Kidney tubule cell (primary cell): Measurements from ENCODE around the gene UNKL.
"Not testable (repeated sequence)": the region's sequence is repeated elsewhere in the genome, so short reads cannot be mapped to it uniquely, and the experiment has no call there.

Experiments
- DNase-seq: peaks from one replicate; pipeline ENCODE4 v3.0.0-alpha.2; 2018; ENCODE audit warnings: low spot score

The UNKL gene

DNA sequence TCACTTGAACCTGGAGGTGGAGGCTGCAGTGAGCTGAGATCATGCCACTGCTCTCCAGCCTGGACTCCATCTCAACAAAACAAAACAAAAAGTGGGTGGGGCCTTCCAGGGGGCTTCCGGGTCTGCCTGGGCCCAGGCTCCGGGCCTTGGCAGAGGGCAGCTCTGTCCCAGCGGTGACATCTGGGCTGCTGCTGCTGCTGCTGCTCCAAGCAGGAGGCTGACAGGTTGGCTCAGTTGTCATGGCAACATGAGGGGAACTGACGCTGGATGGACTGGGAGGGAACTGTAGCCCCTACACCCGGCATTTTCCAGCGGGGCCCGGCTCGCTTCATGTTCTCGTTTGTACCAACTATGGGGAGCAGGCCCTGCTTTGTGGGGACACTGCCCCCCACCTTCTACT lies 77.0 kb downstream of the UNKL start:
- DNase-seq, result no peak

DNA sequence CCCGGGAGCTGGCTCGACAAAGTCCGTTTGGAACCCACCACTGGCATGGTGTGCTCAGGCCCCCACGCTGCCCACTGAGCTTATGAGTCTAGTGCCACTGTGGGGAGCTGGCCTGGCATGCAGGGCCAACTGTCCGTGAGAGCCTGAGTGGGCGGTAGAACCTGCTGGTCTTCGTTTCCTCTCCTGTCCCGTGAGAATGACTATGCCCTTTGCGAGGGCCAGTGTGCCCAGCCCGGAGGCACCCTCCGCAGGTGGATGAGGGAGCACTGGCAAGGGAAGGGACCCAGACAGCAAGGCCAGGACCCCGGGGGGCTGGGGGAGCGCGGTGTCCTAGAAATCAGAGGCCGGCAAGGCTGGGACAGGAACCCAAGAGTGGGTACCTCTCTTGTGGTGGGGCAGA lies 77.9 kb downstream of the UNKL start:
- DNase-seq, result no peak

DNA sequence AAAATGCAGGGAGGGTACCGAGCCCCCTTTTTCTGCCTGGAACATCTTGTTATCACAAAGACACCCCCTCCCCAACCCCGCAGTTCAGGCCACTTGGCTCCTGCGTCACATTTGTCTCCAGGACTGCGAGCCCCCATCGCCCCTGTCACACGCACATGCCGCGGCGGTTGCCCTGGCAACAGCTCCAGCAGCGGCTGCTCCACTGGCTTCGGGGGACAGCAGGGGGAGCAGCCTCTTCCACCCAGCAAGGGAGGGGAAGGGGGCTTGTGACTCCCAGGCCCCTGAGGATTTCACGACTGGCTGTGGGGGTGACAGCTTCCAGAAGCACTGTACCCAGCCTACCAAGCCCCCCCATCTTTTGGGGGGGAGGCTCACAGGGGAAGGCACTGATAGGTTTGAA lies 78.5 kb downstream of the UNKL start:
- no peak for DNase-seq

DNA sequence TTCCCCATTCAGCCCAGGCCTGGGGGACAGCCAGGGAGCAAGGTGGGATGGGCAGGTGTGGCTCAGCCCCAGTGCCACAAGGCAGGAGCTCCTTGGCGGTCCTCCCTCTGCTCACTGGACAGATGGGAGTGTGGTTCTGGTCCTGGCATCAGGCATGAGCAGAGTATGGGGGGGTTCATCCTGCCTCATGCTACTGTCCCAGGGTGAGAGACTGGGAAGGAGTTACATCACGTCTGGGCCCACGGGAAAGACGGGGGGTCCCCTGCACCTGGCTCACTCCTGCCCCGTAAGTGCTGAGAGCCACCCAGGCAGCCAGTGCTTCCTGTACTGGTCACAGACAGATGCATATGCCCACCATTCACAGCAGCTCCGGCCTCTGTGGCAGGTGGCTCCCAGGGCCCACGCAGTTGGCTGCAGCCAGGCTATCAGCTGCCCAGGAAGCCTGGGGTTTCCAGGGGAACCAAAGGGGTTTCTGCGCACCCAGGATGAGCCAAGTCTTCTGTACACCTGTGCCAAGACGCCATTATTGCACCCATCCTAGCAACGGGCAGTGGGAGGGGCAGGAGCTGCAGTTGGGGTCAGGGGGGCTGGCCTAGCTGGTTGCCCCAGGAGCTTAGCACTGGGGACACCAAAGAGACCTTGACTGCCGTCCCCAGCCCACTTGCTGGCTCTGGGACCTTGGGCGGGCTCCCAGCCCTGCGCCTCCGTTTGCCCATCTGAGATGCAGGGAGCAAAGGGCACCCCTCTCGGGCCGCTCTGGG lies 79.1 kb downstream of the UNKL start:
- DNase-seq, result no peak

DNA sequence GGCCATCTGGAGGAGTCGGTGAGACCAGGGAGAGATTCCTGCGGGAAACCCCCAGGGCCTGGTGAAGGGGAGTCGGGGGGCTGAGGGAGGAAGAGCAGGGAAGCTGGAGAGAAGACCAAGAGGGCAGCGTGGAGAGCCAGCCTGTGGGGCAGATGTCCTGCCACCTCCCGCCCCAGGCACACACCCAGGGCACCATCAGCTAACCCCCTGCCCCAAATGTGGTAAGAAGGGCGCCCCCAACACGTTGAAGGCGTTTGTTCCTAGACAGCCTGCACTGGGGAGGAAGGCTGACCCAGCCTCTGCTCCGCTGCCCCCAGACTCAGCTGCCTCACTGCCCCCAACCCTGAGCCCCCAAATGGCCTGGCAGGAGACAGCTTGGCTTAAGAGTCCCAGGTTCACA lies 79.8 kb downstream of the UNKL start:
- DNase-seq, result no peak

DNA sequence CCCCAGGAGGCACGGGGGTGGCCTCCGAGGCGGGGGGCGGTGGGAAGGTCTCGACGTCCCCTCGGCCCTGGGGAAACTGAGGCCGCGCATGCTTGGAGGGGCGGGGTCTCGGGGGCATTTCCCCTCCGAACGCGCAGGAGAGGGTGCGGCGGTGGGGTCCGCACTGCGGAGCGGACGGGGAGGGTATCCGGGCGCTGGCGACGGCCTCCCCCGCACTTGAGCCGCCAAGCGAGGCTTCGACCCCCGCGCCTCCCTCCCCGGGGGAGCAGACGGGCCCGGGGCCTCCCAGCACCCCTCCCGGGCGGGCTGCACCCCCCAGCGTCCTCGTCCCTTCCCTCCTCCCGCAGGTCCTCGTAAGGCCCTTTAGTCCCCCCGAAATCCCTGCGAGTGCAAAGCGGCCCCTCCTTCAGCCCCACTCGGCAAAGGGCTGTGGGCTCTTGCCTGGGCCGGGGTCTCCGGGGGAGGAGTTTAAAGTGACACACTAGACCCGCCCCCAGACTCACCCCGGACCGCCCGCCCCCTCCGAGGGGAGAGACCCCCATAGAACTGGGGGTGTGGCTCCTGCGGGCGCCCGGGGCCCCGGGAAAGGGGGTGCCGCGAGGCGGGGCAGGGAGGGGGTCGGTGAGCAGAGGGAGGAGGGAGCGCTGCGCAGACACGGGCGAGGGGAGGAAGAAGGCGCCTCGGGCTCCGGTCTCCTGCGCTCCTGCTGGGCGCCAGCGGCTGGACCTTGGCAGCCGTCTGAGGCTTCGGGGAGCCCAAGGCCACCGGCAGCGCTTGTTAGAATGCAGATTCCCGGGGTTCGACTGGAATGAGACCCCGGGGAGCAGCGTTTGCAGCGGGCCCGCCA lies 80.4 kb downstream of the UNKL start:
- no peak for DNase-seq

DNA sequence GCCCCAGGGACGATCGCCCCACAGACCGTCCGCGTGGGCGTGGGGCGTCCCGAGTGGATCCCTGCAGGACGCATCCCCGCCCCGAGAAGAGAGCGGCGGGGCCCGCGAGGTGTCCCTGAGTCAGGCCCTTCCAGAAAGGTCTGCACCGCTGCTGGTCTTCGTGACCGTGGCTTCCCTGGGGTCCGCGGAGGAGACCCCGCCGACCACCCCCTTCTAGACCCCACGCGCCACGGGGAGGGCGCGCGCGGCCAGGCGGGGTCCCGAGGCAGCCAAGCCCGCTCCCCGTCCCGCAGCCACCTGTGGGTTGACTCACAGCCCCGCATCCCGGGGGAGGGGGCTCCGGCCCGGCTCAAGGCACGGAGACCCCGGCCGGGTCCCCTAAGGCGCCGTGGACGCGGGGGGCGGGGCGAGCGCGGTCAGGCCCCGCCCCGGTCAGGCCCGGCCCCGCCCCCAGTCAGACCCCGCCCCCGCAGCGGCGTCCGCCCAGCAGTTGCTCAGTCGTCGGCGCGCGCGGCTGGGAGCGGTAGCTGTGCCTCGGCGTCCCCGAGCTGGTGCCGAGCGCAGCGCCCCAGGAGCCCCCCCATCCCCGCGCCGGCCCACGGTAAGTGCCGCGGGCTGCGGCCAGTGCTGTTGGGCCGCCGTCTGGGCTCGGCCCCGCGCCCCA lies 81.2 kb downstream of the UNKL start, which contains the start of gene BAIAP3:
Gene BAIAP3 (plus strand): TSS at position 497 of the 664 bp plus-strand sequence. CDS start 4,905 bp downstream, outside the sequence.
- peak; percentile 34 for DNase-seq

DNA sequence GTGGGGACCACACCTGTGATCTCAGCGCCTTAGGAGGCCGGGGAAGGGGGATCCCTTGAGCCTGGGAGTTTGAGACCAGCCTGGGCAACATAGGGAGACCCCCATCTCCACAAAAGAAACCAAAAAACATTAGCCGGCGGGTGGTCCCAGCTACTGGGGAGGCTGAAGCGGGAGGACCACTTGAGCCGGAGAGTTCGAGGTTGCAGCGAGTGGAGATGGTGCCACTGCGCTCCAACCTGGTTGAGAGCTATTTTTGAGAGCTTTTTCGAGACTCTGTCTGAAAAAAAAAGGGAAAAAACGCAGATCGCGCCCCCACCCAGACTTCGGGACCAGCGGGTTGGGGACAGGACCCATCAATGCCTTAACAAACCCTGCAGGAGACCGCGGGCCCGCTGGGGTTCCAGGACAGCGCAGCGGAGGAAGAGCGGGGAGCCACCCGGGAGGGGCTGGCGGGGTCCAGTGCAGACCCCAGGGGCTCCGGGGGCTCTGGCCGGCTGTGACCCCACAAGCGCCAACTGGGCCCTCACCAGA lies 81.8 kb downstream of the UNKL start:
- DNase-seq, result no peak

DNA sequence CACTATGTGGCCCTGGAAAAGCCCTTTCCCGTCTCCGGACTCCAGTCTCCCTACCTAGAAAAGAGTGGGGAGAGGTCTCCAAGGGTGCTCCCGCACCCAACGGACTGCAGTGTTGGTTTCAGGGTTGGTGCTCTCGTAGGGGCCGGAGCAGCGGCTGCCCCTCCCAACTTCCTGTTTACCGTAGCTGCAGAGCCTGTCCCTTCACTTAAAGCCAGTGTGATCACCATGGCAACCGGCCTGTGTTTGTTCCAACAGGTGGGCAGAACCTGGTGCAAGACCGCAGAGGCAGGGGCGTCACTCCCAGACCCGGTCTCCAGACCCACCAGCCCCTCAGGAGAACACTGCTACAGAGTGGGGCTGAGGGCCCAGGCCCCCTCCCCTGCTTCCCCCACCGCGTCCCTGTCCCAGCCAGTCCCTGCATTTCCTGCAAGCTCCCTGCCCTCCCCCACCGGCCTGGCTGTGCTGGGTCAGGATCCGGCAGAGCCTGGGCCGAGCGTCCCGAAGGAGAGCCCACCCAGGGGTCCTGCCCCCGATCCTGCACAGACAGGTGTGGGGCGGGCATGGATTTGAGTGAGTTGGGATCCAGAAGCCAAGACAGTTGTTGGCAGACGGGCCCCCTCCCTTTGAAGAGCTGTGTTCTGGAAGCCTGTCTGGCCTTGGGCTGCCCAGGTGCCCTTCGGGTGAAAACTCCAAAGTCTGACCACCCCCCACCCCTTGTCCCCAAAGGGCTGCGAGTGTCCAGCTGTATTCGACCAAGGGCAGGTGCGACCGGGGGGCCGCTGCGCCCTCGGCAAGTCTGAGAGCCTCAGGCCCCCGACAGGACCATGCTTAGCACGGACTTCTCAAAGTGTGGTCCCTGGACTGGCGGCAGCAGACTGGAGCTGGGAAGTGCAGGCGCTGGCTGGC lies 82.5 kb downstream of the UNKL start:
- peak; percentile 87 for DNase-seq

DNA sequence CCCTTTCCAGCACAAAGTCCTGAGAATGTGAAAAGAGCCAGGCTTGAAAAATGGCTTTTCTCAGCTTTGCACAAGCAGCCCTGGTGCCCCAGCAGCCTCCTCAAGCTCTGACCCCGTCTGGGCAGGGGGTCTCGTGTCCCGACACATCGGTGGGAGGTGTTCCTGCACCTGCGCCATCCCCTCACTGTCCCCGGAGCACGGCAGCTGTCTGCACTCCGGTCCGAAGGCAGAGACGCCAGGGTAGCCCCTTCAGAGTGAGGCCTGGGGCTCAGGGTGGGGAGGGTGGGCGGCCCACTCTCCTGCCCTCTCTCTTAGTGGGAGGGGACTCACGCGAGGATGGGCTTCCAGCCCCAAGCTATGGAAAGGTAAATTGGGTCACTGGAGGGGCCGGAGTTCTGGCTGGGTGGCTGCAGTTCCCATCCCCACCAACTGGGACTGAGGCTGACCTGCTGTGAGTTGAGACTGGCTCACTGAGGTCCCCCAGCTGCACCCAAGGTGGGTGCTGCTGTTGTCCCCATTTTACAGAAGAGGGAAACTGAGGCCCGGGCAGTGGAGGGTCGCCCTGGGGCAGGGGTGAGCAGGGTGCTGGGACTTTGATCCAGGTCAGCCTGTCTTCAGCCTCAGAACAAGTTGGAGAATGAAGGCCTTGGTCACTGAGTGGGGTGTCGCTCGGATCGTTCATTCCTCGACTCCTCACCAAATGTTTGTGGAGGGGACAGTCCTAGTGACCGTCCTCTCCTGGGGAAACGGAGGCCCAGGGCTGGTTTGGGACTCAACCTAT lies 83.4 kb downstream of the UNKL start:
- DNase-seq, result no peak

DNA sequence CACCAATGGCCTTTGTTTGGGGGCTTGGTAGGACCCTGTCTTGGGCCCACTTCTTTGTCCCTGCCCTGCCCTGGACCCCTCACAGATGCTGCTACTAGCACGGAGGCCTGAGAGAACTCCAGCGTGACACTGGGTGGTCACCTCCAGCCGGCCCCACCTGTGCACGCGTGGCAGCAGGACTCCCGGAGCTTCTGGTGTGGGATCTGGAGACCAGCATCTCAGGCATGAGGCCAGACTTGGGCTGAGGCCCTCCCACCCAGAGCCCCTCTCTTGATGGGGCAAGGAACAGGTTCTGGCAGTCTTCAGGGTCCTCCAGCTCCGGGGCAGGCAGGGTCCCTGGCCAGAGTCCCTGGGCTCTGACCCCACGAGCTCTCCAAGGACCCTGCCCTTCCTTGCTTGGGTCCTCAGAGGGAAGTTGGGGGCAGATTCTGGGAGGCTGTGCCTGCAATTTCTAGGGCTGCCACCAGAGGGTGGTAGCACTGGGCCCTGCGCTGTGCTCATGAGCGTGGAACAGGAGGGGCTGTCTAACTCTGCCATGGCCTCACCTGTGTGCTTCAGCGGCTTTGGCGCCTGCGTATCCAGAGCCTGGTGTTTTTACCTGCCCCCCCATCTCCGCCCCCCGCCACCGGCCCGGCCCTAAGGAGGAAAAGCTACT lies 84.1 kb downstream of the UNKL start:
- DNase-seq, result no peak

DNA sequence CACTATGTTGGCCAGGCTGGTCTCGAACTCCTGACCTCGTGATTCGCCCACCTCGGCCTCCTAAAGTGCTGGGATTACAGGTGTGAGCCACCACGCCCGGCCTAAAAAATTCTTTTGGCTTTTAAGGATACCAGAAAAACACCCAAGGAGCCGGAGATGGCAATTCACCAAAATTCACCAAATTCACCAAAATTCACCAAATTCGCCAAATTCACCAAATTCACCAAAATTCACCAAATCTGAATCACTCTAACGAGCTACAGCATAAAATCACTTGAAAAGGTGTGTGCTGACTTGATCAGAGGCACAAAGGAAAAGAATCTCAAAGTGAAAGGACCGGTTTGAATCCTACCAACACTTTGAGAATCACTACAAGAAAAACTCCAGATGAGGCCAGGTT lies 85.5 kb downstream of the UNKL start:
- DNase-seq, result not testable (repeated sequence)

DNA sequence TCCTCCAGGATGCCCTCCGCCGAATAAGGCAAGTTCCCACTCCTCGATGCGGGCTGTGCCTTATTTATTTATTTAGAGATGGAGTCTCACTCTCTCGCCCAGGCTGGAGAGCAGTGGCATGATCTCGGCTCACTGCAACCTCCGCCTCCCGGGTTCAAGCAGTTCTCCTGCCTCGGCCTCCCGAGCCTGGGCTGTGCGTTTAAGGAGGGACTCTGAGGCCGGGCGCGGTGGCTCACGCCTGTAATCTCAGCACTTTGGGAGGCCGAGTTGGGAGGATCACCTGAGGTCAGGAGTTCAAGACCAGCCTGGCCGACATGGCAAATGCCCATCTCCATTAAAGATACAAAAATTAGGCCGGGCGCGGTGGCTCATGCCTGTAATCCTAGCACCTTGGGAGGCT lies 86.4 kb downstream of the UNKL start:
- not testable (repeated sequence) for DNase-seq

DNA sequence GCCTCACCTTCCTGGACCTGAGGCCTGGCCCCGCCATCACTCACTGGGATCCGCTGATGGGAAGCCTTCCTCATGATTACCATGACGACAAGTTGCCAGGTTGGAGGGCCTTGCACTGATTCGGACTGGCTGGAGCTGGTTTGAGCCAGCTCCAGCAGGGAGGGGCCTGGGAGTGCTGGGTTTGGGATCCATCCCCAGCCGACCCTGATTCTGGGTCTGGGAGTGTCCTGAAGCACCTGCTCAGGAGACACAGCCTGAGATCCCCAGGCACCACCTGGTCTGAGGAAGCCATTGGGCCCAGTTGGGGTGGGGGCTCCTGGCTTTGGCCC lies 86.9 kb downstream of the UNKL start:
- DNase-seq, result no peak

DNA sequence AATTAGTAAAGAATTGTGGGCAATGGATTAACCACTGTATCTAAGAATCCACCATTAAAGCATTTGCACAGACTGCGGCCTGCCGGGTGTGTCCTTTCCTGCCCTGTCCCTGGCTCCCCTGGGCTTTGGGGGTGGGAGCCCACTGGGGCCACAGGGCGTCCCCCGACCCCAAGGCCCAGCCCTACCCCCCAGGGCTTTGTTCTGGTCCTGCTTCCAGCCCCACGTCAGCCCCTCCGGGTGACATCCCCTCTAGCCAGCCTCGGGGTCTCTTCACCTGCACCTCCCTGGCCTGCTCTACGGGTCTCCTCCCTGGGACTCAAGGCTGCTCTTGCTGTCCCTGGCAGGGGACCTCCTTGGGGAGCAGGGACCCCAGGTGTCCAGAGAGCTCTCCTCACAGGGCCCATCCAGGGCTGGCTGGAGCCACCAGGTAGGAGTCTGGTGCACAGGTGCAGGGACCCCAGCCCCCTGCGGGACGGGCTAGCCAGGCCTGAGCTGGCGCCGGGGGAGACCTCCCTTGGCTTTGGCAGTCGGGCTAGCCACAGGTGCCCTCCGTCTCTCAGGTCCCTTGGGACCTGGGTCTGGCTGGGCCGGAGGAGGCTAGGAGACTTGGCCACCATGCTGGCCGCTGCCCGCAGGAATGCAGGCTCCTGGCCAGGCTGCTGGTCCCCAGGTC lies 87.4 kb downstream of the UNKL start:
- no peak for DNase-seq

DNA sequence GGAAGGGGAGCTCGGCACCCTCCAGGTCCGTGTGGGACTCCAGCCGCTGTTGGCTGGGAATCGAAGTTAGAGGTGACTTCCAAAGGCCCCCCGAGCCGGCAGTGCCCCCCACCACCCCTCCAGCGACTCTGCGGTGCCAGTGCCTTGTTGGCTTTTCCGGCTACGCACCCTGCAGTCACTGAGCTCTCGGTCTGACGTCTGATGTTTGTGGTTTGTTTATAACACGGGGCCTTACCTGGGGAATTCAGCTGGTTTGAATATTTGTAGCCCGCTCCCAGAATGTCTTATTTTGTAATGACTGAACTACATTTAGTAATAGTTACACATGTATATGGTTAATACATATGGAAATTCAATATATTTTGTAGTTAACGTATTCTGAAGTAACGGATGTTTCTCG lies 88.1 kb downstream of the UNKL start:
- no peak for DNase-seq

DNA sequence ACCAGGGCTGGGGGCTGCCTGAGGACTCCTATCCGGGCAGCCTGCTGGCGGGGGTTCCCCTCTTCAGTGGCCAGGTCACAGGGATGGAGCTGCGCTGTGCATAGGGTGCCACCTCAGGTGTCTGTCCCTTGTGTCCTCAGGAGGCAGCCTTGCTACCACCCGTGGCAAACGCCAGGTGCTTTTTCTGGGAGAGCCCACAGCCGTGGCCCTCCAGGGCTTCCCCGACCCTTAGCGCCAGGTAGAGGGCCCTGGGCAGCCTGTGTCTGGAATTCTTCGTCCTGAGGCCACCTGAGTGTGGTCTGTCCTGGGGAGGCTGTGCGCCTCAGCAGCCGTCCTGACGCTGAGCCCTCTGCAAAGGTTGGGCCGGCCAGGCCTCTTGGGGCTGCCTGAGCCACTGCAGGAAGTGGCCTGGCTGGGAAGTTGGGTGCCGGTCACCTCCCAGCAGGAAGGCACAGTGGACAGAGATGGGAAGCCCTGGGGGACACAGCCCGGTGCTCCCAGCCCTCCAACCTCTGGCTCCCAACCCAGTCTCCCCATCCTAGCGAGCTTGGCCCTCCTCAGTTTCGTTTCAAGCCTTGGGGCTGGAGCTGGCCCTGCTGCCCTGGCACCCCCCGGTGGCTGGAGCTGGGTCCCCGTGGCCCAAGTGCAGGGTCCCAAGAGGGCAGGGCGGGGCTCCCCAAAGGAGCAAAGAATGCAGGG lies 88.7 kb downstream of the UNKL start:
- no peak for DNase-seq

DNA sequence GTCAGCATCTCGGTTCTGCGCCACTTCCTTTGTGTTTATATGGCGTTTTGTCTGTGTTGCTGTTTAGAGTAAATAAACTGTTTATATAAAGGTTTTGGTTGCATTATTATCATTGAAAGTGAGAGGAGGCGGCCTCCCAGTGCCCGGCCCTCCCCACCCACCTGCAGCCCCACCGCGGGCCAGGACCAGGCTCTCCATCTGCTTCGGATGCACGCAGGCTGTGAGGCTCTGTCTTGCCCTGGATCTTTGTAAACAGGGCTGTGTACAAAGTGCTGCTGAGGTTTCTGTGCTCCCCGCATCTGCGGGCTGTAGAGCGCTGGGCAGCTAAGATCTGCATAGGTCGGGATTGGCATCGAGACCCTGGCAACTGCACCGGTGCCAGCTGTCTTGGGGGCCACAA lies 89.2 kb downstream of the UNKL start:
- DNase-seq, result no peak

DNA sequence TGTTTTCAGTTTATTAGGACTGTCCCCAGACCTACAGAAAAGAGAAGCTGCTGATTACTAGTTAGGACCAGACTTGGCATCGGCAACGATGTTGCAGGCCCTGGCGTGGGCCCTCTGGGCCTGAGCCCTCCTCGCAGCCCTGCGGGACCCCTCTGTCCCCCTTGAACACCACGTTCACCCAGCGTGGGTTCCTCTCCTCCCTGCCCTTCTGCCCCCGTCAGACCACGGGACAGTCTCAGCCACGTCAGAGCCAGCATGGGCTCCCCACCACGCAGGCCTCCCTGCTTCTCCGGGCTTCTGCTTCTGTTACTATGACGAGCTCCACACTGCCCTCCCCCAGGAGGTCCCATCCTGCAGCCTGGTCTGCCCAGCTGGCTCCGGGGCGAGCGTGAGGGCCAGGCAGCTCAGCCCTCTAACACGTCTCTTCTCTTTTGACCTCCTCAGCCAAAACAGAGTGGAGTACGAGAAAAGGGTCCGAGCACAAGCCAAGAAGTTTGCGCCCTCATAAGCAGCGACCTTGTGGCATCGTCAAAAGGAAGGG lies 90.1 kb downstream of the UNKL start:
- no peak for DNase-seq
